Pancreas (tissue), 10 donors: ENCODE measurements around the gene TMTC4. TPM values are rescaled to one million over a fixed set of nuclear protein-coding genes. Genes with fewer than 3 reads are reported as not detected.

Experiments used
- ATAC-seq, 4 donors: fragments of 200-7000 bp; cut with Tn5 transposase; one replicate each; pipeline versions ENCODE4 v1.8.0 to v1.9.1; 2020; ENCODE audit warnings: mild to moderate bottlenecking in 4 of 4, moderate library complexity in 4 of 4
- DNase-seq, 6 donors: peaks; one replicate each; pipeline ENCODE4 v3.0.0-alpha.2; 2020
- FAIRE-seq: peaks from 2 replicates; lab custom pipeline; 2012; peaks lifted over from hg19 to GRCh38; lab: Jason Lieb, UNC
- H3K27ac ChIP-seq, 4 donors: fragments of 200-600 bp; sonication (generic); 1 replicate in 3 of 4; 2 replicates in 1 of 4; pipeline versions ENCODE4 v1.5.0 to v1.8.0; 2020
- H3K27me3 ChIP-seq, 4 donors: fragments of 200-600 bp; one replicate each; pipeline ENCODE4 v1.8.0; 2021
- H3K36me3 ChIP-seq, 3 donors: fragments of 200-600 bp; sonication (generic) in 1 of 3; one replicate each; pipeline versions ENCODE4 v1.5.0 to v1.8.0; 2020 to 2021
- H3K4me1 ChIP-seq, 3 donors: fragments of 200-600 bp; one replicate each; pipeline ENCODE4 v1.8.0; 2021
- H3K4me3 ChIP-seq, 4 donors: fragments of 200-600 bp; sonication (generic) in 2 of 4; one replicate each; pipeline versions ENCODE4 v1.5.0 to v1.8.0; 2020 to 2021
- H3K9me3 ChIP-seq, 4 donors: fragments of 200-600 bp; one replicate each; pipeline ENCODE4 v1.8.0; 2021
- WGBS, 2 donors: extraction: QIAGEN DNeasy Blood & Tissue Kit; methylation state at CpG; one replicate each; pipeline ENCODE4 v1.1.7; 2013; 5-methylcytosine and 5-hydroxymethylcytosine counted together
- intact Hi-C, 3 donors: fragments of 100-400 bp; cut with DNase I; formaldehyde crosslinking; loops; one replicate each; pipeline versions ENCODE4 v1.11.1 to v1.14.2; 2022
- polyA plus RNA-seq, 2 donors: library from polyadenylated mRNA; stranded (reverse); fragments of 200-250 nt; gene quantifications; one replicate each; pipeline ENCODE4 v1.2.3, GENCODE V29; 2013
- total RNA-seq, 6 donors: library from RNA; stranded (reverse); fragmentation: NEBNext Ultra II Directional in 4 of 6; extraction: Animal tissue kit (Norgen Biotek cat#: 25700) in 4 of 6; gene quantifications; one replicate each; pipeline versions ENCODE4 v1.2.1 to v1.2.4, GENCODE V29; 2021 to 2023
- TF ChIP-seq, protein P1 (sequence below), 4 donors: fragments of 200-600 bp; sonication (generic) in 3 of 4; IDR thresholded peaks; one replicate each; pipeline versions ENCODE4 v1.5.0 to v1.8.0; 2021; ENCODE audit warnings: antibody characterized with exemption in 4 of 4
- donor health status: healthy with polysubstance abuse.
- donor health status: DM: no; HTN: no; CAD: no; lungs with moderate emphysema.
- donor health status: DM: no; HTN: no; CAD: no.
- donor health status: control.
- donor health status: control.
- donor health status: Bipolar disorder and iron deficiency.
- donor health status: DM: yes; HTN: yes; CAD: no.
- donor health status: DM: no; HTN: no; CAD: no.
- donor health status: DM: no; HTN: no; CAD: no.
- donor health status: DM: yes; HTN: yes; CAD: no.

TMTC4 gene
- total and polyA plus RNA-seq, 8 donors: 7.3 to 18.0 (median 13.7) TPM

DNA sequence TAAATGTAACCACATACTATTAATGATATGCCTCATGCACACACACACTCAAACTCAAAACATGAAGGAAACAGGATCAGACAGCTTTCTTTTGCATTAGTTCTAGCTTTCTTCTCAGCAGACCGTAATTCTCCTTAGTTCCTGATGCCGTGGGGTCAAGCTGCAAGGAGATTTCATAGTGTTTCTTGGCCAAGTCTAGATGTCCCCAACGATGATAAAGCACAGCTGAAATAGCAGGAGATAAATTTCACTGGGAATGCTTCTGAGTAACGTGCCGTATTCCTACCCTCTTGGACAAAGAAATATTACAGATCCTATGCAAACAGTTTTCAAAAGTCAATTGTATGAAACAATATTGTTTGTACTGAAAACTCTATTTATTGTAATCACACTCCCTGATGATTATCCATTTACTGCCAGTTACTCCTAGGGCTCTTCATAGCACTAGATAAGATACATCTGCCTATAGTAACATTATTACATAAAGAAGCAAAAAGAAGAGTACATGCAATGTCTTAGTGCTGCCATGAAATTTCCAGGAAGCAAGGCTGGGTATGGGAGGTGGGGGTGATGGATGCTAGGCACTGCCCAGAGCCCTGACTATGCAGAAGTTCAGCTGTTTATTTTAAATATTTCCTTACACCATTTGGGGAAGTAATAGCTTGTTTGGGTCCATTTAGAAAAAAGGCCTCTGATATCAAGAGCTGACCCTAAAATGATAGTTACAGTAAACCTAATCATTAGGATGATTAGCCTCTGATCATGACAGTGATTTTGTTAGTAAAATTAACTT is 69.5 kb downstream of the TMTC4 start:
- no peak for FAIRE-seq
- ATAC-seq: no peak

DNA sequence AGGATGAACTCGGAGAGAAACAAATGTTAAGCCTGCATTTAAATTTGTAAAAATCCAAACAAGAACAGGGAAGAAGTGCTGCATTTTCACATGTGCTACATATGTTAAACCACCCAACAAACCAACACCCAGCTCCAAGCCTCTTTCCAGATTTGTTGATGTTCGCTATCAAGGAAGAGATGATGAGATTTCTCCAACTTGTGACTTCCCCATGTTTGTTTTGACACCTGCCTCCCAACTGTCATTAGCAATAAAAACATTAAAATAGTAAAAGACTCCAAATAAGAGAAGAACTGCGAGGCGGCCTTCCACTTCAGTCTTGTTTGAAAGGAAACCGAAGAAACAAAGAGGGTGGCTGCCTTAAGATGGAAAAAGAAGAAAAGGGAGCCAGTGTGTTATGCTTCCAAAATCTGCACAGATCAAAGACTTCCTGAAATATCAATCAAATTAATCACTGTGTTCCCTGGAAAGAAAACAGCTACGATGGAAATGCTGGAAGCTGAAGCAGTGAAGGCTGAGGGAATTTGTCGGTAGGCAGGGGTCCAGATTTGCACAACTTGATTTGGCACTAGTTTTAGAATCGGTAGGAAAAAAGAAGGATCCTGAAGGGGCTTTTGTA is 72.0 kb downstream of the TMTC4 start:
- WGBS, 2 donors: 73 to 81% methylated on average over 8 of the region's 8 CpGs
- DNase-seq (no peak), FAIRE-seq (no peak), ATAC-seq (no peak)
- H3K27ac ChIP-seq: no peak overlapping the region
- intact Hi-C loops: no loop called here
- no peaks in the 10 kb centered on the region for H3K36me3 ChIP-seq
- no peaks in the 10 kb centered on the region for H3K27me3 ChIP-seq
- no peaks in the 10 kb centered on the region for H3K4me1 ChIP-seq
- no peak overlapping the region for H3K4me3 ChIP-seq
- no peaks in the 10 kb centered on the region for H3K9me3 ChIP-seq
- TF ChIP-seq, protein P1, sequence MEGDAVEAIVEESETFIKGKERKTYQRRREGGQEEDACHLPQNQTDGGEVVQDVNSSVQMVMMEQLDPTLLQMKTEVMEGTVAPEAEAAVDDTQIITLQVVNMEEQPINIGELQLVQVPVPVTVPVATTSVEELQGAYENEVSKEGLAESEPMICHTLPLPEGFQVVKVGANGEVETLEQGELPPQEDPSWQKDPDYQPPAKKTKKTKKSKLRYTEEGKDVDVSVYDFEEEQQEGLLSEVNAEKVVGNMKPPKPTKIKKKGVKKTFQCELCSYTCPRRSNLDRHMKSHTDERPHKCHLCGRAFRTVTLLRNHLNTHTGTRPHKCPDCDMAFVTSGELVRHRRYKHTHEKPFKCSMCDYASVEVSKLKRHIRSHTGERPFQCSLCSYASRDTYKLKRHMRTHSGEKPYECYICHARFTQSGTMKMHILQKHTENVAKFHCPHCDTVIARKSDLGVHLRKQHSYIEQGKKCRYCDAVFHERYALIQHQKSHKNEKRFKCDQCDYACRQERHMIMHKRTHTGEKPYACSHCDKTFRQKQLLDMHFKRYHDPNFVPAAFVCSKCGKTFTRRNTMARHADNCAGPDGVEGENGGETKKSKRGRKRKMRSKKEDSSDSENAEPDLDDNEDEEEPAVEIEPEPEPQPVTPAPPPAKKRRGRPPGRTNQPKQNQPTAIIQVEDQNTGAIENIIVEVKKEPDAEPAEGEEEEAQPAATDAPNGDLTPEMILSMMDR (IDR thresholded peaks at IDR 0.05): no peak

More for the DNA sequence above, 69.5 kb downstream of the TMTC4 start:
- H3K9me3 ChIP-seq: no peaks in the 10 kb centered on the region
- H3K27ac ChIP-seq: no peak overlapping the region
- H3K36me3 ChIP-seq: no peaks in the 10 kb centered on the region
- TF ChIP-seq, protein P1 (IDR thresholded peaks at IDR 0.05): no peak
- intact Hi-C loops: no loop called here
- no peak overlapping the region for H3K4me3 ChIP-seq
- H3K27me3 ChIP-seq: no peaks in the 10 kb centered on the region
- WGBS, 2 donors: 71 to 74% methylated on average over 5 of the region's 5 CpGs
- H3K4me1 ChIP-seq: no peaks in the 10 kb centered on the region
- no peak for DNase-seq

- FAIRE-seq: no peak
Measured at GRCh38 chr13:100601716-100602115, 72.9 kb downstream of the TMTC4 start.

DNA sequence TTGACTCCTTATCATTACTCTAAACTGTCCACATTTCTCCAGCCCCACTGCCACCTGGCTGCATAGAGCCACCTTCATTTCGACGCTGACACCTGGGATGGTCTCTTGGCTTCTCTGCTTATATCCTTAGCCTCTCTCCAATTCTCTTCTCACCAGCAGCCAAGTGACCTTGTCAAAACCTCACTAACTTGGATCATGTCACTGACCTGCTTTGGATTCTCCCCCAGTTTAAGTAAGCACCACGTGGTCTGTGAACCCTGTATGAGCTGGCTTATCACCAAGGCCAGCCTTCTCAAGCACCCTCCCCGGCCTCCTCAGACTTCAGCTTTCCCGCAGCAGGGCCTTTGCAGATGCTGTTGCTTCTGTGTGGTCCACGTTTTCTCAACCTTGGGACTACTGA is 73.7 kb downstream of the TMTC4 start:
- WGBS, 2 donors: 23 to 30% methylated on average over 6 of the region's 6 CpGs
- ATAC-seq (peak; percentile 53 to 92 (median 78)), DNase-seq (peak in 3 of 6 donors; percentile 14 to 29 (median 21))

More at GRCh38 chr13:100601716-100602115, 72.9 kb downstream of the TMTC4 start:
- Histone ChIP-seq H3K27ac (no peak overlapping the region), H3K27me3 (no peaks in the 10 kb centered on the region), H3K36me3 (no peaks in the 10 kb centered on the region), H3K9me3 (no peaks in the 10 kb centered on the region), H3K4me1 (no peaks in the 10 kb centered on the region), H3K4me3 (no peak overlapping the region)
- intact Hi-C loops: no loop called here
- no peak for ATAC-seq
- 90 to 94% methylated on average over 7 of the region's 7 CpGs for WGBS, 2 donors
- DNase-seq: no peak
- TF ChIP-seq, protein P1 (IDR thresholded peaks at IDR 0.05): no peak

More for the DNA sequence above, 73.7 kb downstream of the TMTC4 start:
- Histone ChIP-seq H3K9me3 (no peaks in the 10 kb centered on the region), H3K27me3 (no peaks in the 10 kb centered on the region), H3K36me3 (no peaks in the 10 kb centered on the region), H3K4me3 (no peak overlapping the region), H3K4me1 (no peaks in the 10 kb centered on the region), H3K27ac (no peak overlapping the region)
- TF ChIP-seq, protein P1 (IDR thresholded peaks at IDR 0.05): no peak
- intact Hi-C loops: no loop called here
- FAIRE-seq: no peak
